ENCODE measurements around the gene RBM17.
"Not testable (repeated sequence)": the region's sequence is repeated elsewhere in the genome, so short reads cannot be mapped to it uniquely, and the experiment has no call there.

The RBM17 gene

DNA sequence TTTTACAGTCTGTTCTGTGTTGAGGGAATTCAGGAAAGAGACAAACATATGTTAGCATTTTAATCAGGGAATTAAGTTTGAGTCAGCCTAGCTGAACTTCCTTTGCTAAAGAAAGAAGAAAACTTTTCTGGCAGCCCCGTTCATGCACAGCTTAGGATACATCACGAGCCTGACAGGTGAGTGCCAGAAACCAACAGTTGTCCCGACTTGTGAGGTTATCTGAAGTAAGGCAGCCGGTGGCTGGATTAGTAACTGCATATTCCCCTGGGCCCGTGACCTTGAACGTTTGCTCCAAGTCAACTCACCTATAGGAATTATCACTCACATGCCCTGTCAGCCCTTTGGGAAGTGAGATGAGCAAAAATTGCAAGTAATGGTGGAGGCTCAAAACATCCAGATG is 24.1 kb downstream of the RBM17 start:
- no peak for DNase-seq (ENCODE audit: low spot score)

DNA sequence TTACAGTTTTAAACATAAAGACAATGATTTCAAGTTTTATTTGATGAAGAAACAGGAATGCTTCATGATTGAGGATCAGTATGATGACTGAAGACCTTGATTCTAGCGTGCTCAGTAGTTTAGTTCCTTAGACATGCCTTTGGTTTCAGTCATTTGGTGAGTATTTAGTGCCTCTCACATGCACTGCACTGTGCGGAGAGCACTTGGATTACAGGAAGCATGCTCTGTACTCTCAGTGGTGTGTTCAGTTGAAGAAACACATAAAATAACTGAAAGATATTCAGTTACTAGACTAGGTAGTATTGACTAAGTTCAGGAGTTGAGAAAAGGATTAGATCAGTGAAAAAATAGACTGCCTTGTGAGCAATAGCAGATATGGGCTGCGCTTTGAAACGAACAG is 25.5 kb downstream of the RBM17 start:
- DNase-seq (ENCODE audit: low spot score) = no peak

DNA sequence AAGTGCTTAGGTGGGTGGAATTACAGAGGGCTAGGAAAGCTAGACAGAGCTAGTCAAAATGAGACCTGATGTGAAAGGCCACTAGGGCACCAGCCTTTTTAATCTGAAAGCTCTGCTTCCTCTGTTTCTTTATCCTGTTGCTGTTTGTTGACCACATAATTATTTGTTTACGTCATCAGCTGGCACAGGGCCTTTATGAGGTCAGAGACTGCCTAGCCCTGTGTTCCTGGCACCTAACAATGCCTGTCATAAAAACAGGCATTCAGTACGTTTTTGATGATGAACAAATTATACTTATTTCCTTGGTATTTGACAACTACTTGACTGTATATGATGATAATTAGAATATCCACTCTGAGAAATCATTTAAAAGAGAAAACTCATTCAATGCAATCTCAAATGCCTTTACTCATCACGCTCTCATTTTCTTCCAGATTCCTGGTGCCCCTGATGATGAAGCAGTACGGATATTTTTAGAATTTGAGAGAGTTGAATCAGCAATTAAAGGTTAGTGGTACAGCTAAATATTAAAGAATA is 26.0 kb downstream of the RBM17 start:
- no peak for DNase-seq (ENCODE audit: low spot score)

DNA sequence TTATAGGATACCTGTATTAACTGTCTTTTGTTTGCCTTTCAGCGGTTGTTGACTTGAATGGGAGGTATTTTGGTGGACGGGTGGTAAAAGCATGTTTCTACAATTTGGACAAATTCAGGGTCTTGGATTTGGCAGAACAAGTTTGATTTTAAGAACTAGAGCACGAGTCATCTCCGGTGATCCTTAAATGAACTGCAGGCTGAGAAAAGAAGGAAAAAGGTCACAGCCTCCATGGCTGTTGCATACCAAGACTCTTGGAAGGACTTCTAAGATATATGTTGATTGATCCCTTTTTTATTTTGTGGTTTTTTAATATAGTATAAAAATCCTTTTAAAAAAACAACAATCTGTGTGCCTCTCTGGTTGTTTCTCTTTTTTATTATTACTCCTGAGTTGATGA is 26.6 kb downstream of the RBM17 start:
- no peak for DNase-seq (ENCODE audit: low spot score)

DNA sequence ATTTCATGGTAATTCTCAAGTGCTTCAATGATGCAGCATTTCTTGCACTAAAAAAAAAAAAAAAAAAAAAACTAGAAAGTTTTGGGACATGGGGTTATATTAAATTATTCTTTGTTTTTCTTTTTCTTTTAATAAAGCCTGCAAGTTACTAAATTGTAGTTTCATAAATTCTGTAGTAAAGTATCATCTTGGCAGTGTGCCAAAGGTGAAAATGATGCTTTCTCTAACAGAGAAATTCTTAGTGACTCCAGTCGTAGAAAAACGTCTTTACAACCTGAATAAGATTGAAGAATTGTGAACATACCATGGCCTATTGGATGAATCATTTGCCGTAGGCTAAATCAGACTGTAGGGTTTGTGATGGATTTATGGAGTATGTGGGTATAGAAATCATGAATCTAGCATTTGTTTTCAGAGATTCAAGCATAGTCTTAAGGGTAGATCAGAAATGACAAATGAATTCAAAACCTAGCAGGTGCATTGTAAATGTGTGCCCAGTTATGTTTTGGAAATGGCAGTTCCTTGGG is 27.1 kb downstream of the RBM17 start:
- no peak for DNase-seq (ENCODE audit: low spot score)

DNA sequence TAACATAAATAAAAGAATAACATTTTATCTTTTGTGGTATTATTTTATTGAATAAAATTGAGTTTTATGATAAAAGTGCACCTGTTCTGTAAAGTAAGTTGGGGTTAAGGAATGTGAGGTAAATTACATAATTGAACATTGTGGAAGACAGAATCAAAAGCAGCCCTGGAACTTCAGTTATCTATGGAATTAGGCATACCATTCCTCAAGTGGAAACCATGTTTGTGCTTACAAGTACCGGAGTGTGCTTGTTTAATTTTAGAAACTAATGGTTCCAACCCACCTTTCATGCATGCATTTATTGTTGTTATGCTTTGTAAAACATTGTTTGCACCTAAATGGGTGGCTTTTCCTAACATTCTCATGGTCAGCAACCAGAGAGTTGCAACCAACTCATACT is 28.0 kb downstream of the RBM17 start:
- DNase-seq (ENCODE audit: low spot score) = no peak

DNA sequence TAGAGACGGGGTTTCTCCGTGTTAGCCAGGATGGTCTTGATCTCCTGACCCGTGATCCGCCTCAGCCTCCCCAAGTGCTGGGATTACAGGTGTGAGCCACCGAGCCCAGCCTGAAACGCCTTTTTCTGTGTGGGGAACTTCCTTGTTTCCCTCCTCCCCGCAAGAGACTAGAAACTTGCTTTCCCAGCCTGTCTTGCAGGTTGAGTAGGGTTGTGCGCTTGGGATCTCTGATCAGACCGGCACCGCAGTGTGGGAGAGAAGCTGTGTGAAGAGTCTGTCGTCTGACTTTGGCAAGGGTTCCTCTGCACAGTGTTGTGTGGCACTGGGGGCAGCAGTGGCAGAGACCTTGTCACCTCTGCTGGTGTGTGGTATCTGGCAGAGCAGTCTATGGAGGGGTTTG is 28.9 kb downstream of the RBM17 start:
- no peak for DNase-seq (ENCODE audit: low spot score)

DNA sequence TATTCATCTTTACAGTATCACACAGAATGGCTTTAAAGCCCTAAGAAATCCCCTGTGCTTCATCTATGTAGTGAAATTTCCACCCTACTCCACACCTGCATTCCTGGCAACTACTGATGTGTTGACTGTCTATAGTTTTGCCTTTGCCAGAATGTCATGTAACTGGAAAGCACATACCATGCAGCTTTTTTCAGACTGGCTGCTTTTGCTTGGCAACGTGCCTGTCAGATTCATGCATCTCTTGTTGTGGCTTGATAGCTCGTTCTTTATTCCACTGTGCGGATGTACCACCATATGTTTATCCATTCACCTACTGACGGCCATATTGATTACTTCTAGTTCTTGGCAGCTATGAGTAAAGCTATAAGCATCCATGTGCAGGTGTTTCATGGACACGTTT is 30.6 kb downstream of the RBM17 start:
- no peak for DNase-seq (ENCODE audit: low spot score)

DNA sequence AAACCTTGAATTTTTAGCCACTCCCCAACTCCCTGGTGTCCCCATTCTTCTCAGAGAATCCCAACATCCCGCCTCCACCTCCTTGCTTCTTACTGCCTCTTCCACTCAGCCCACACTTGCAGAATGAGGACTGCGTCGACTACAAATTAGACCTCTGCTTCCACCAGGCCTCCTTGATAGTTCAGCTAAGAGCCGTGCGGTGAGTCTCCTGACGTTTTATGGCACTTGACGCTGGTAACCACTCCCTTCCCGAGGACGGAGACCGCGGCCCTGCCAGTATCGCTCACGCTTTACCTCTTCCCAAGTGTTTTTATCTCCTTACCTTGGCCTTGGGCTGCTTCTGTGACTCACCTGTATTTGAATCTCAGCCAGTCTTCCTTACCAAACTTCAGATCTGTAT is 31.1 kb downstream of the RBM17 start:
- no peak for DNase-seq (ENCODE audit: low spot score)

DNA sequence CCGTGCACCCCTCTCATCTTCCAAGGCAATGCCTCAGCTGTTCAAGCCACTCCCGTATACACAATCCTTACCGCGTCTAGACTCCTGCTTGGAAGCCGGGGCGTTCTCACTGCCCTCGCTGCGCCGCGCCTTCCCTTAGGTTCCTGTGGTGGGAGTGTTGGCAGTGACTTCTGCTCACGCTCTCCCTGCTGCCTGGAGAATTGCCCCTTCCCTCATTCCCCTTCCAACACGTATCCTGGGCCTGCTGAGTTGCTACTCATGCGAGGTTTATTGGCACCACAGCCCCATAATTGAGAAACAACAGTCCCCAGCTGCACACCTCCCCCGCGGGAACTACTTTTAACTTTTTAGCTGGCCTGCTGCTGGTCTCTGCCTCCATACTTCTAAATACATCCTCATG is 31.9 kb downstream of the RBM17 start:
- no peak for DNase-seq (ENCODE audit: low spot score)

DNA sequence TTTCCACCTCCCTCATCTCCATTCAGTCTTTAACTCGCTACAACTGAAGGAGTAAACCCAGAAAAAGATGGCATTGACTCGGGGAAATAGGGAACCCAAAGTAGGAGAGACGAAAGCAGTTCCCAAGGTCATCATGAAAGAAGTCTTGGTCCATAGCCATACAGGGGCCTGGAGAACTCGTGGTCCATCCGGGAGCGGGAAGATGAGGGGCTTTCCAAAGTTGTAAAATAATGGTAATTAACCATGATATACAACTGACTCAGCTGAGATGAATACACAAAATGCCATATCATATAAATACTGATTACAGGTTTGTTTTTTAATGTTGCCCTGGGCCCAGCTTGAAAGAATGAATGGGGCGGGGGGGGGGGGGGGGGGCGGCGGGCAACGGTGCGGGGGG is 32.3 kb downstream of the RBM17 start:
- no peak for DNase-seq (ENCODE audit: low spot score)

DNA sequence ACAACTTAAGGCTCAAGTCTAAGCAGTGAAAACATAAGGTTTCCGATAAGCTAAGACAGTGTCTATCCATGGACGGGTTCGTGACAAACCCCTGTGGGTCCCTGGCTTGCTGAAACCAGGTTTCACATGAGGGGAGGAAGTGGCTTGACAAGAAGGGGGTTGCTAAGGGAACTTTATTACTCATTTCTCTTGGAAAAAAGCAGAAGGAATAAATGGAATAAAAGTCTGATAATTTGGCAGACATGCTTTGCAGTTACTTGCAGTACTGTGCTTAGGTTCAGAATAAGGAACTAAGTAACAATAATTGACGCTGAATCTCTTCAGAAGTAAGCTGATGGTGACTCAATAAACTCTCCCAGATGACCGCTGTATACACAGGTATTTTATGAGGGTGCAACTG is 34.7 kb downstream of the RBM17 start:
- no peak for DNase-seq (ENCODE audit: low spot score)

DNA sequence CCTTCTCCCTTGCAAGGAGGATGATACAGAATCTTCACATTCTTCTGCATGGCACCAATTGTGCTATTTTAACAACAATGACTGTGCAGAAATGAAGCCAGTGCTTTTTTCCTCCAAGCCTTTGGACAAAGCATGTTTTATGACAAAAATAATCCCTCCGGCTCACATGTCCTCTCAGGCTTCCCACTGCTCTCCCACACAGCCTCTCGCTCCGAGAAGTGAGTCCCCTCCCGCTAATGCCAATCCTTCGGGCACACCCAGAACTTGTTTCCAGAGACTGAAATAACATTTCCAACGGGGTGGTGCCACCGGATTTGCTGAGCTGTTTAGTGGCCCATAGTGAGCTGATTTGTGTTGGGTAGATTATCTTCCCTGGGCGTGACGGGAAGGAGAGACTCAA is 35.8 kb downstream of the RBM17 start:
- DNase-seq (ENCODE audit: low spot score) = no peak

DNA sequence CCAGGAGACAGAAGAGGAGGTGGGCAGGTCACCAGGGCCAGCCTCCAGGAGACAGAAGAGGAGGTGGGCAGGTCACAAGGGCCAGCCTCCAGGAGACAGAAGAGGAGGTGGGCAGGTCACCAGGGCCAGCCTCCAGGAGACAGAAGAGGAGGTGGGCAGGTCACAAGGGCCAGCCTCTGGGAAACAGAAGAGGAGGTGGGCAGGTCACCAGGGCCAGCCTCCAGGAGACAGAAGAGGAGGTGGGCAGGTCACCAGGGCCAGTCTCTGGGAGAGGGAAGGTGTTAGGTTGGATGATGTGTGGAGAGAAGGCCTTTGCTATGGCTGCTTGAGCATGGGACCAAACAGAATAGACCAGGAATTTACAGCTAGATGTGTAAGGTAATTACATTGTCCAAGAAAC is 38.6 kb downstream of the RBM17 start:
- DNase-seq (ENCODE audit: low spot score) = not testable (repeated sequence)

DNA sequence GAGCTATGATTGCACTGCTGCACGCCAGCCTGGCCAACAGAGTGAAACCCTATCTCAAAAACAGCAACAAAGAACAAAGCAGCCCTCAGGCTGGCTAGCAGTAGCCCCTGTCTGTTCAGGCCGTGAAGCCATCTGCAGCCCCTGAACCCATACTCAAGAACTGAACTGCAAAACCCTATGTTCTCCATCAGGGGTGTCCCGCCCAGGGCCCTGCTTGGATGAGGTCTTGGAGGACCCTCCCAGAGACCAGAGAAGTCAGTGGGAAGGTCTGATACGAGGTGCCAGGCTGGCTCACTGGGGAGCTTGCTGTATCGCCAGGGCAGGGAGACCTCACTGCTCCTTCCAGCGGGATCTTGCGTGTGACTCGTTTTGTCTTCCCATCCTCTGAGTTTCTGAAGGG is 39.3 kb downstream of the RBM17 start:
- DNase-seq (ENCODE audit: low spot score) = no peak

DNA sequence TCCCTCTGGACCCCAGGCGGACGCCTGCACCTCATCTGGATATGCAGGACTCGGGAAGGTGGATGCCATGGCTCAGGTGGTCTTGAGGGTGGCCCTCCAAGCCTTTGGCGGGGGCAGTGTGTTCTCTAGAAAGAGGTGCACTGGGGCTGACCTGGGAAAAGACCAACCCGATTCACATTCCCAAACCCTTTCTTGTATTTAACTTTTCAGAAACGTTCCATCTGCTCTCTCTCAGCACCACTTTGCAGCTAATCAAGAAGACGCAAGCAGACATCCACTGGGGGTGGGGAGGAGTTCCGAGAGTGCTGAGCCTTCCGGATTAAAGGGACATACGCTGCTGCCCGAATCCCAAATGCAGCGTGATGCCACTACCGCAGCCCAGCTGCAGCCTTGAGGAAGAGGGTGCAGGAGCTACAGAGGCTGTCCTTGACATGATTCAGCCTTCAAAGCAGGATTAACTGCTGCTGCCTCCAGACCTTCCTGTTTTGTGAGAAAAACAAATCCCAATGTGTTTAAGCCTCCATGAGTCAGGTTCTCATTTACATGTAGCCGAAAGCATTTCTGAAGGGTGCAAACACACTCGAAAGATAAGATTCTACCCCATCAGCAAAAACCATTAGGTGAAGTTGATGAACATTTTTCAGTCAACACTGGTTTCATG is 39.9 kb downstream of the RBM17 start:
- DNase-seq (ENCODE audit: low spot score) = no peak

DNA sequence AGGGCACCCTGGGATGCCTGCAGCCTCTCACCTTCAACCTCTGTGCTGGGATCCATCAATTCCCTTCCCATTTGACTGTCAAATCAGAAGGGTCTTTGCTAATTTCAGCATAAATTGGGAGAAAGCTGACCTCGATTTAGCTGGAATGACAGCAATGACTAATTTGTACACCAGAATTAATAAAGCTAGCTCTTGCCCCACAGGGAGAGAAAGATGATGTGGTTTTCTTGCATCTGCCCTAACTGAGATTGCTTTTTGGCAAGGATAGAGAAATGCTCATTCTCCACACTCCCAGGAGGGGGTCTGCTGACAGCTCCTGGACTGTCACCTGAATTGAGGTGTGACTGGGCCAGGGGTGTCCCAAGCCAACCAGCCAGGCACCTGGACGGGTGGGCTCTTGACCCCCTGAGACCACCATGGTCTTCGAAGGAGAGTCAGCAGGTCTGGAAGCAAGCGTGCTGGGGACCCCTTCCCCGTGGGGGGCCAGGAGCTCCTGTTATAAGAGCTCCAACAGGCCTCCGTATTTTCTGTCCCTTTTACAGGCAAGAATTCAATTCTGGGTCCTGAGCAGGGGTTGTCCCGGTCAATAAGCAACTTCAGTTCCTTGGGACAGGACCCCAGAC is 42.1 kb downstream of the RBM17 start:
- DNase-seq (ENCODE audit: low spot score) = no peak

DNA sequence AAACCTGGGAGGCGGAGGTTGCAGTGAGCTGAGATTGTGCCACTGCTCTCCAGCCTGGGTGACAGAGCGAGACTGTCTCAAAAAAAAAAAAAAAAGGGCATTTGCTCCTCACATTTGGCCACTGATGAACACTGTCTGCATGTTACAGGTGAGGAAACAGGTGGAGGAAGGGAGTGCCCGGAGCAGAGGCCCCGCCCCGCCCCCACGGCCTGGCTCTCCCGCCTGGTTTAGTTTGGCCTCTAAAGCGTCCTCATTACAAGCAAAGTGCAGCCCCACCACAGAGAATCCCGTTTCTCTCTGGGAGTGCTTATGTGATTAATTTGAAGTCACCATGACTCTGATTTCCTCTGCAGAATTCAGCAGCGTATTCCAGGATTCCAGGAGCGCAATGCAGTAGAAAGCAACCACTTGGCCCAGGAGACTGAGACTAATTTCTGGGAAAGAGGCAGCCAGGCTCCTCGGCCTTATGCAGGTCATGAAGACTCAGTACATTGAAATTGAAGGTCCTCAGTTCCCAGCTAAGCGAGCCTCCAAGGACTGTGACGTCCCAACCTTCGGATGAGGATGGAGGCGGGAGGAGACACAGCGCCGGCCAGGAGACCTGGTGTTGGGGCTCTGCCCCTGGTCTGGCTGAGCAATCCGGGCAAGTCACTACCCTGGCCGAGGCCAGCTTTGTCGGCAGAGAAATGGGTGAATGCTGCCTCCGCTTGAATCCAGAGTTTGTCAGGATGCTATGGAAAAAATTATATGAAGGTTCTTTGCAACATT is 44.7 kb downstream of the RBM17 start:
- DNase-seq (ENCODE audit: low spot score) = no peak

DNA sequence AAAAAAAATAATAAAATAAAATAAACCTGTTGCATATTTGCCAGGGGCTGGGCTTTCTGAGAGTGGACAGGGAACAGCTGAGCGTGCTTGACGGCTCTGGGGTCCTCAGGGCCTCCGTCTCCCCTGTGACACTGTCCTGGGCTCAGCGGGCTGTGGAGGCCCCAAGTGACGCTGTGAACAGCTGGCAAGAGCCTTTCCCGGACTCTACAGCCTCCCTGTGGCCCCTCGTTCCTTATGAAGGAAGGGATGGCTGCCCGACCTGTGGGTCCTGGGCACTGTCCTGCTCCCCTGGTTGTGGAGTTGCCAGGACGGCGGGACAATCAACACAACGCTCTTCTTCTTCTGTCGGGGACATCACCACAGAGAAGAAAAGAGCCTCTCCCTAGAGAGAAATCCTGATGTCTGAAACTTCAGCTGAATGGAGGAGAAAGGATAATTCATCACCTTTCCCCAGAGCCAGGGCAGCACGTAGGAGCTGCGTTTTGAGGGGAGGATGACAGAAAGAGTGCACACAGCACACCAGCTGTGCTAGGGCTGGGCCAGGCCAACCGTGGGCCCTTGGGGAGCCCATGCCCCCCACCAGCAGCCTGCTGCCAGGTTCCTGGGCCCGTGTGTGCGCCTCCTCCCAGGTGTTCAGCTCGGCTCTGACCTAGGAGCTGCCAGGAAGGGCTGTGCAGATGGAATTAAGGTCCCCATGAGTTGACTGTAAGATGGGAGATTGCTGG is 45.4 kb downstream of the RBM17 start:
- no peak for DNase-seq (ENCODE audit: low spot score)

DNA sequence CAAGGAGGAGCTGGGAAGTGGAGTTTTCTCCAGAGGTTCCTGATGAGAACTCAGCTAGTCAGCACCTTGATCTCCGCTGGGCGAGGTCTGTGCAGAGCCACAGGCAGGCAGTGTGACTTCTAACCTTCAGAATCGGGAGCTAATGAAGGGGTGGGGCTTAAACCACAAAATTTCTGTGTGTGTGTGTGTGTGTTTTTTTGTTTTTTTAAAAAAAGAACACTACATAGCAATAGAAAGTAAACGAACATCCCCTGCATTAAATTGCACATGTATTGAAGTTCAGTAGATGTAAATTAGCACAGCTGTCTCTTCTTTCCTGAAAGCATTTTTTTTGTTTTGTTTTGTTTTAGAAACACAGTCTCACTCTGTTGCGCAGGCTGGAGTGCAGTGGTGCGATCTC is 46.2 kb downstream of the RBM17 start:
- peak; percentile 58 for DNase-seq (ENCODE audit: low spot score)

DNA sequence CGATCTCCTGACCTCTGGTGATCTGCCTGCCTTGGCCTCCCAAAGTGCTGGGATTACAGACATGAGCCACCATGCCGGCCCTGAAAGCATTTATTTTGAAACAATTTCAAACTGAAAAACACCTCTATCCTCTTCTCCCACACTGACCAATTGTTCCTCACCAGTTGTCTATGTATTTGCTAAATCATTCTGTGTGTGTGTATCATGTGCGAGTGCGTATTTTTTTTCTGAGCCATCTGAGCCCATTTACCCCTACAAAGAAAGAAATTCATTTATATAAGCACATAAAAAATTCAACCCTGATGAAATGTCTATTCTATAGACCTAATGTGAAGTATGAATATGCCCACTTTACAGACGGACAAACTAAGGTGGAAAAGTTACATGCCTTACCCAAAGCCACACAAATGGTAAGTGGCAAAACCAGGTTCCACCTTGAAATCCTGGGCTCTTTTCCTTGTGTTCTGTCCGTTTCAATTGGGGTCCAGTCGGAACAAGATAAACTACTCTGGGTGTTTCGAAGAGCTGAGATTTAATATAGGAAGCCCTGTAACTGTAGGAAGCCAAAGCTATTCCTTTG is 46.8 kb downstream of the RBM17 start:
- DNase-seq (ENCODE audit: low spot score) = no peak

Data from CD4-positive, alpha-beta T cell treated with Interleukin-15 for 4 hours (primary cell).